Right renal cortex interstitium (tissue), 3 donors: Measurements from ENCODE around the gene PIP4P1. TPM values are rescaled to one million over a fixed set of nuclear protein-coding genes. Genes with fewer than 3 reads are reported as not detected.
A peak's percentile ranks its signal among the peaks of the same experiment; 100 is the strongest.

Experiments
- DNase-seq, 3 donors: peaks; one replicate each; pipeline ENCODE4 v3.0.0-alpha.2; 2013; ENCODE audit warnings: low read depth in 3 of 3, low spot score in 2 of 3
- polyA plus RNA-seq, 3 donors: library from polyadenylated mRNA; unstranded; fragments of 120-200 nt; gene quantifications; one replicate each; pipeline ENCODE4 v1.2.1, GENCODE V29; 2013; ENCODE audit not compliant: insufficient read length in 3 of 3

Gene PIP4P1
- polyA plus RNA-seq, 3 donors, result 31.2 to 40.7 (median 32.7) TPM

- no peak for DNase-seq
These were observed 22.6 kb downstream of the PIP4P1 start for GRCh38 chr14:20438664-20439063.

GRCh38 chr14:20436363-20436755 lies 24.9 kb downstream of the PIP4P1 start:
- DNase-seq, result no peak

GRCh38 chr14:20435582-20436362 lies 25.5 kb downstream of the PIP4P1 start, which contains the start of gene KLHL33:
Gene KLHL33, minus strand, starts transcription at chr14:20436166. Its CDS starts 355 bp downstream, at chr14:20435811.
- DNase-seq, result no peak

- no peak for DNase-seq
These were observed 26.3 kb downstream of the PIP4P1 start for GRCh38 chr14:20434701-20435581.

- DNase-seq, result no peak
These were observed 31.2 kb downstream of the PIP4P1 start for GRCh38 chr14:20429801-20430669.

- DNase-seq, result no peak
These were observed 32.4 kb downstream of the PIP4P1 start for GRCh38 chr14:20428802-20429201.

GRCh38 chr14:20428010-20428365 lies 33.2 kb downstream of the PIP4P1 start:
- DNase-seq, result no peak

GRCh38 chr14:20427231-20428009 lies 33.8 kb downstream of the PIP4P1 start:
- DNase-seq, result no peak

- DNase-seq, result no peak
These were observed 36.4 kb downstream of the PIP4P1 start for GRCh38 chr14:20424851-20425250.

GRCh38 chr14:20422886-20423285 lies 38.3 kb downstream of the PIP4P1 start:
- DNase-seq, result no peak

- DNase-seq, result no peak
These were observed 40.0 kb downstream of the PIP4P1 start for GRCh38 chr14:20421267-20421666.

GRCh38 chr14:20419419-20419818 lies 41.8 kb downstream of the PIP4P1 start:
- DNase-seq, result no peak

GRCh38 chr14:20418501-20418909 lies 42.7 kb downstream of the PIP4P1 start:
- DNase-seq, result no peak

GRCh38 chr14:20417250-20418186 lies 43.7 kb downstream of the PIP4P1 start:
- DNase-seq, result no peak

GRCh38 chr14:20416223-20416622 lies 45.0 kb downstream of the PIP4P1 start:
- DNase-seq, result no peak

- no peak for DNase-seq
These were observed 45.4 kb downstream of the PIP4P1 start for GRCh38 chr14:20415782-20416206.

- DNase-seq, result no peak
These were observed 47.5 kb downstream of the PIP4P1 start for GRCh38 chr14:20413744-20414082.

GRCh38 chr14:20412876-20413743 lies 48.1 kb downstream of the PIP4P1 start, which contains the start of gene TEP1:
Gene TEP1, minus strand, starts transcription at chr14:20413501. Its CDS starts 5,062 bp downstream, at chr14:20408439.
- peak in 2 of 3 donors; percentile 66 to 76 for DNase-seq
